AG09319 (cell line): ENCODE results near the gene HLA-G.
"Not testable (repeated sequence)": the region's sequence is repeated elsewhere in the genome, so short reads cannot be mapped to it uniquely, and the experiment has no call there.

ENCODE experiments used
- DNase-seq: peaks from one replicate; pipeline ENCODE4 v3.0.0-alpha.2; 2010; ENCODE audit warnings: low read depth; ENCODE audit errors: extremely low read depth
- TF ChIP-seq, protein P1 (sequence below): IDR thresholded peaks from 2 replicates; pipeline ENCODE4 v1.5.1; 2011; ENCODE audit warnings: low read depth, mild to moderate bottlenecking, inconsistent platforms, low read length, moderate library complexity

The HLA-G gene

GRCh38 chr6:29827579-29828470 lies at the start of gene HLA-G:
Gene HLA-G (plus strand): TSS chr6:29827825. CDS start chr6:29827845, 20 bp downstream.
- no peak for DNase-seq
- TF ChIP-seq, protein P1, sequence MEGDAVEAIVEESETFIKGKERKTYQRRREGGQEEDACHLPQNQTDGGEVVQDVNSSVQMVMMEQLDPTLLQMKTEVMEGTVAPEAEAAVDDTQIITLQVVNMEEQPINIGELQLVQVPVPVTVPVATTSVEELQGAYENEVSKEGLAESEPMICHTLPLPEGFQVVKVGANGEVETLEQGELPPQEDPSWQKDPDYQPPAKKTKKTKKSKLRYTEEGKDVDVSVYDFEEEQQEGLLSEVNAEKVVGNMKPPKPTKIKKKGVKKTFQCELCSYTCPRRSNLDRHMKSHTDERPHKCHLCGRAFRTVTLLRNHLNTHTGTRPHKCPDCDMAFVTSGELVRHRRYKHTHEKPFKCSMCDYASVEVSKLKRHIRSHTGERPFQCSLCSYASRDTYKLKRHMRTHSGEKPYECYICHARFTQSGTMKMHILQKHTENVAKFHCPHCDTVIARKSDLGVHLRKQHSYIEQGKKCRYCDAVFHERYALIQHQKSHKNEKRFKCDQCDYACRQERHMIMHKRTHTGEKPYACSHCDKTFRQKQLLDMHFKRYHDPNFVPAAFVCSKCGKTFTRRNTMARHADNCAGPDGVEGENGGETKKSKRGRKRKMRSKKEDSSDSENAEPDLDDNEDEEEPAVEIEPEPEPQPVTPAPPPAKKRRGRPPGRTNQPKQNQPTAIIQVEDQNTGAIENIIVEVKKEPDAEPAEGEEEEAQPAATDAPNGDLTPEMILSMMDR: no peak

- DNase-seq: not testable (repeated sequence)
These were observed 47.5 kb upstream of the HLA-G start for GRCh38 chr6:29780019-29780698.

DNA sequence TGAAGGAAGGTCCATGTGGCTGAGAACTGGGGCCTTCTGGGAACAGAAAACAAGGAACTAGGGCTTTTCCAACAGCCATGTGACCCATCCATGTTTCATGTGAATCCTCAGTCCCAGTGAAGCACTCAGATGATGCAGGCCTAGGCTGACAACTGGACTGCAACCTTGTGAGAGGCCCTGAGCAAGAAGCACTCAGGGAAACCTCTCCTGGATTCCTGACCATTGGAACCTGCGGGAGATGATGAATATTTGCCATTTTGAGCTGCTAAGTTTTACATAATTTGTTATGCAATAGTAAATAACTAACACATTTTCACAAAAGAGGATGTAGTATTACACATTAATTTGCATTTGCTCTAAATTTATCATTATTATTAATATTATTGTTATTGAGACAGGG lies 38.4 kb upstream of the HLA-G start:
- TF ChIP-seq, protein P1: no peak
- DNase-seq: no peak

DNA sequence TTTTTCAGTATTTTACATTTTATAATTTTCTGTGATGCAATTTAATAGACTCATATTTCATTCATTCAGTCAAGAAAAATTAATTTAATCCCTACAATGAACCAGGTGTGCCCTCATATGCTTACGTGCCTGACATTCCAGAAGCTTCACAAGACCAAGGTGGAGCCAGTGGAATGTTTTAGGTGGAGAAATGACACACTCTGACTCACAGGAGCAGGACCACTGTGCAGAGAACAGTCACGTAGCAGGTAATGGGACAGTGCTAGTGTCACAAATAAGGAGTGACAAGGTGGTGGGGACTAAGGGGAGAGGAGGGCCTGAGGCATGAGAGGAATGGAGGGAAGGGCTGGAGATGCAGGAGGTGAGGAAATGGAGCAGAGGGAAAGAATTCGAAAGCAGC lies 37.0 kb upstream of the HLA-G start:
- no peak for DNase-seq
- TF ChIP-seq, protein P1: no peak

GRCh38 chr6:29791162-29791561 lies 36.5 kb upstream of the HLA-G start:
- TF ChIP-seq, protein P1: no peak
- no peak for DNase-seq

DNA sequence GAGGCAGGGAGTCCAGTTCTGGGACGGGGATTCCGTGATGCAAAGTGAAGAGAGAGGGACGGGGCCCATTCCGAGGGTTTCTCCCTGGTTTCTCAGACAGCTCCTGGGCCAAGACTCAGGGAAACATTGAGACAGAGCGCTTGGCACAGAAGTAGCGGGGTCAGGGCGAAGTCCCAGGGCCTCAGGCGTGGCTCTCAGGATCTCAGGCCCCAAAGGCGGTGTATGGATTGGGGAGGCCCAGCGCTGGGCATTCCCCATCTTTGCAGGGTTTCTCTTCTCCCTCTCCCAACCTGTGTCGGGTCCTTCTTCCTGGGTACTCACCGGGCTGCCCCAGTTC lies 35.9 kb upstream of the HLA-G start:
- DNase-seq: no peak
- TF ChIP-seq, protein P1: no peak

- no peak for DNase-seq
These were observed 35.2 kb upstream of the HLA-G start for GRCh38 chr6:29792123-29793035.

More at GRCh38 chr6:29792123-29793035, 35.2 kb upstream of the HLA-G start:
- TF ChIP-seq, protein P1: peak; percentile 70
